ENCODE results near the gene HOXC13.

The HOXC13 gene

DNA sequence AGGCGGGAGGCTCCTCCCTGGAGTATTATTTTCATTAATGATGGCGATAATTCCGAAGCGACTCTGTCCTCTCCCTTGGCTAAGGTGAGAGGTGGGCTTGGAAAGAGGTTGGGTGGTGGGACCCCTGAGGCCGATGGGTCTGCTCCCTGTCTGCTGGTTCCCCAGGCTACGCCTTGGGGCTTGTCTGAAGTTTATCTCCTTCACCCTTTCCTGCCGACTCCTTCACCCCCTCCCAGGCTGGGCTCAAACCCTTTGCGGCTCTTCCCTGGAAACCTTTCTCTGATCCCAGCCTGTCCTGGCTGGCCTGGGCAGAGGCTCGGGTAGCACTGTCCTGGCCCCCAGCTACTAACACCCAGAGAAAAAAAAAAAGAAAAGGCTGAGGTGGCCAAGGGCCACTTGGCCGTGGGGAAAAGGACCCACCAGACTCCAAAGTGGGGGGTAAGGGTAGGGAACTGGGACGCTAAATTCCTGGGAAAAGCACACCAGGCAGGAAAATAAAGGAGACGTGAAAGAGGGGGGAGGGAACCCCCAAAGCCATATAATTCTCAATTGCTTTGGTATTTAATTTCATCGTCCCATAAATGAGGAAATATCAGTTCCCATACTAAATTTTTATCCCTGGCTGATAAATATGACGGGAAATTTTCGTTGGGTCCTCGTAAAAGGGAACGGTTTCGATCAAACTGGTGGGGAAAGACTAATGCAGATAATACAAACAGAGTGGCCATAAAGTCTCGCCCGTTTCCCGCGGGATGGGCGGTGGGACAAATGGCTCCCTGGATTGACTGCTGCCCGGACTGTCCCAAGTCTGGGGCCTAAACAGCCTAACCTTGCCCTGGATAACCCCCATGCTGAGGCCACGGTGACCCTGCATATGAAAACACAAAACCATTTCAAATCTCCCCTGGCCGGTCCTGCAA is 44.3 kb downstream of the HOXC13 start:
- no peak for DNase-seq

DNA sequence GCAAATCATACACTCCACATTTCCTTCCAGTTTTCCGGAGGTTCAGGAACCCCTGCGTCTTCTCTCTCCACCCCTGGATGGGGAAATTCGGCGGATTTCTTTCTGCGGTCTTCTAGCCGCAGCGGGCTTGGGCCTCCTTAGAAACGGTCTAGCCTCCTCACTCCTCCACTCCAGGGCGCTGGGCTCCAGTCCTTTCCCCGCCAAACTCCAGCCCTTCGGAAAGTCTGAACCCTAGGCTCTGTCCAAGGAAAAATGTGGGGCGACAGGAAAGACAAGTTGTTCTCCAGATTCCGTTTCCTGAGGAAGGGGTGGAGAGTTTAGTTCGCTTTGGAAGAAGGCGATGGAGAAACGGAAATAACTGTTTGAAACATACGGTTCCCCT is 44.9 kb downstream of the HOXC13 start:
- DNase-seq: no peak

DNA sequence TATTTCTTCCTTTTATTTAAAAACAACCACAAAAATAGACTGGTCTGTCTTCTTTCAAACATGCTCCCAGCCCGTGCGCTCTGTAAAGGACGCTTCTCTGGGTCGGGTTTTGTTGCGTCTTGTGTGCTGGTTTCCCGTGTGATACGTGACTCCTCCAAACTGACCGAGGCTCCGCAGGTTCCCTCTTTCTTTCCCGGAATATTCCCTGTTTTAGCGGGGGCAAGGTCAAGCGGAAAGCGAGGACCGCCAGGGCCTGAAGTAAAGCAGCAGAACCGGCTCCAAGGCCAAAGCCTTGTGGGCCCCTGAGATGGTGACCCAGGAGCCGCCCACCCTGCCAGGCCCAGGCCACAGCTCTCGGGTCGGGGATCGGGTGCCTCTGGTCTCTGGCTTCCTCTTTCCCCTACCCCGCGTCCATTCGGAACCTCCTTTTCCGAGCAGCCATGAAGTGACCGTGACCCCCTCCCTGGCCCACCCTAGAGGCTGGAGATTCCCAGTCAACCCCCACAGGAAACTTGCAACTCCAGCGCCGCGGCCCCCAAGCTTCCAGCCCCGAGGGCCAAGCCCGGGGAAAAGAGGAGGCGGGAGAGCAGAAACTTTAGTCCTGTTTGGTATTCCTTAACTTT is 45.4 kb downstream of the HOXC13 start:
- DNase-seq: no peak

DNA sequence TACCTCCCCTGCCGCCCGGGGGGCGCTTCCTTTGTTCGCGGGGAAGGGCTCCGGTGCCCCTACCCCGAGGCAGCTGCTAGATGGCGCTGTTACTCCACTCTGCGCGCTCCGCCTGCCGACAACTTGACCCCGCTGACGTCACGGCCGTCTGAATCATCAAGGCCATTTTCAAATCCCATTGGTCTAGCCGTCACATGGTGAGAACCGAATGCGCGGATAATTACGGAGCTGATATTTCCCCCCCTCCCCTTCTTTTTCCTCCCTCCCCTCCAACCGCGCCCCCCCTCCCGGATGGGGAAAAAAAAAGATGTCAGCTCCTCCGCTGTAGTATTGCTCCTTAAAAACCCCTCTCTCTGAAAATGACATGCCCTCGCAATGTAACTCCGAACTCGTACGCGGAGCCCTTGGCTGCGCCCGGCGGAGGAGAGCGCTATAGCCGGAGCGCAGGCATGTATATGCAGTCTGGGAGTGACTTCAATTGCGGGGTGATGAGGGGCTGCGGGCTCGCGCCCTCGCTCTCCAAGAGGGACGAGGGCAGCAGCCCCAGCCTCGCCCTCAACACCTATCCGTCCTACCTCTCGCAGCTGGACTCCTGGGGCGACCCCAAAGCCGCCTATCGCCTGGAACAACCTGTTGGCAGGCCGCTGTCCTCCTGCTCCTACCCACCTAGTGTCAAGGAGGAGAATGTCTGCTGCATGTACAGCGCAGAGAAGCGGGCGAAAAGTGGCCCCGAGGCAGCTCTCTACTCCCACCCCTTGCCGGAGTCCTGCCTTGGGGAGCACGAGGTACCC is 46.5 kb downstream of the HOXC13 start, which contains the start of gene HOXC10:
TSS of gene HOXC10 (plus strand) at position 246 of the 791 bp plus-strand sequence. CDS start at position 360, 114 bp downstream.
- peak; percentile 87 for DNase-seq

DNA sequence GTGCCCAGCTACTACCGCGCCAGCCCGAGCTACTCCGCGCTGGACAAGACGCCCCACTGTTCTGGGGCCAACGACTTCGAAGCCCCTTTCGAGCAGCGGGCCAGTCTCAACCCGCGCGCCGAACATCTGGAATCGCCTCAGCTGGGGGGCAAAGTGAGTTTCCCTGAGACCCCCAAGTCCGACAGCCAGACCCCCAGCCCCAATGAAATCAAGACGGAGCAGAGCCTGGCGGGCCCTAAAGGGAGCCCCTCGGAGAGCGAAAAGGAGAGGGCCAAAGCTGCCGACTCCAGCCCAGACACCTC is 47.0 kb downstream of the HOXC13 start:
- no peak for DNase-seq

DNA sequence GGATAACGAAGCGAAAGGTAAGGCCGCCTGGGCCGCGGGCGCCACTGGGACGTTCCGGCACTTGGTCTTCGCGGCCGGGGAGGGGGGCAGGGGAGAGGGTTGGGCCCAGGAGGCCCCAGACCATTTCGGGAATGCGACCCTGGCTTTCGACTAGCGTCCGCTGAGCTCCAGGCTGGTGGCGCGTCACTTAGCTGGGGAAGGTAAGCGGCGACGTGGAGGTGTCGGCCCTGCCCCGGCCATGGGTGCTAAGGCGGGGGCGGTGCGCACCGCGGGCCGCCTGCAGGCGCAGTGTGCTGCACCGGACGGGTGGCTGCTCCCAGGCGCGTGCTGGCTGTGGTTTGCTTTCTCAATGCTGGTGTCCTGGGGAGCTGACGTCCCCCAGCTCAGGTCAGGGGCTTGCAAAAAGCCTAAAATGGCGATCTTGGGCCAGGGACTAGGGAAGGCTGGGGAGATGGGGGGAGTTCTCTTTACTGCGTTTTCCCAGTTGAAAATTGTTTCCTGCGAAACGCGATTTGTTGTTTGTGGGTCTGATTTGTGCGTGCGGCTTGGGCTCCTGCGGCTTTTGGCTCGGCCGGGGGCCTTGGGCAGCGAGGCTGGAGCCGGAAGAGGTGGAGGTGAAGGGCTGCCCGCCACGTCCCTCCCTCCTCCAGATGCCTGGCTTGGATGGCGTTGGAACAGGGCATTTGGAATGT is 47.5 kb downstream of the HOXC13 start:
- peak; percentile 25 for DNase-seq

DNA sequence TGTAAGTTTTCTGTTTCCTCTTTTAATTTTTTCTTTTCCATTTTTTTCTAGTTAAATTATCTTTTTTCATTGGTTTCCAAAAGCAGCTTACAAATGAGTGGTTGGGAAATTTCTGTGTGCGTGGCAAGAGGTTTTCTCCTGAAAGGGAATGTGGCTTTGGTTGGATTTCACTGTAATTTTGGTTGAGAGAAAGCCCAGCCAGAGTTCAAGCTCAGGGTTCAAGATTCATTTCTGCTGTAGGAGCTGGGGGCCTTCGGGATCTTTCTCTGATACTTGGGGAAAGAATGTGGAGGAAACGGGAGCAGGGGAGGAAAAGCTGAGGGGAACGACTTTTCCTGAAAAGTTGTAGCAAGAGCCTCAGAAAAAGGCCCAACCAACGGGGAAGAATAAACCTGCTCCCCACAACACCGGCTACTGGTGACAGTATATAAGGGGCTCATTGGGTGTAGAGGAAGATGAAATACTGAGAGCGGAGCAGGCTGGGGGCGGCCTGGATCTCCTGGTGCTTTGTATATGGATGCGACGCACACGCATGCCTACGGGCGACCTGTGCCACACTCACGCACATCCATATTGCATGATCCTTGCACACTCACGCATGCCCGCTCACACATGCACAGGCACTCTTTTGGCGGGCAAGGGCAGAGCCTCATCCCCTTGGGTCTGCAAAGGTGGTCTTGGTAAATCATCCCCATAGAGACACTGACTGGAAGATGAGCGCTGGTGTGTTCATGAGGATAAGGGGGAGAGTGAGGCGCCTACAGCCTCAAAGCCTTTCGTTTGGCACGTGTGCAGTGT is 48.3 kb downstream of the HOXC13 start:
- no peak for DNase-seq

DNA sequence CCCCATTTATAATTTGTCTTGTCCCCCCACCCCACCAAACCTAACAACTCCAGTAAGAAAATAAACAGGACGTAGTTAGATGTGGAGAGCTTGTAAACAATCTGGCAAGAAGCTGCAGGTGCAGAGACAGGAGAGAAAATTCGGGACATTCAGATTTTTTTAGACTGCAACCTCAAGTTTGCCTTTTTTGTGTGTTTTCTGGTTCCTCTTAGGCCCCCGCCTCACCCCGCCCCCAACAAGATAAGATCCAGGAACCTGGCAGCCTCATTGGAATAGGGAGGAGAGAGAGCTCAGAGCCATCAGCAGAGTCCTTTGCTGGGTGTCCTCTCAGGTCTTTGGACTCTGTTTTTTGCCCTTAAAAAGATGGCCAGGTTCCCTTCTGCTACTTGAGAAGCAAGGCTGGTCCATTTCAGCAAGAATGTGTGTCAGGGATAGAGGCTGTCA is 49.2 kb downstream of the HOXC13 start:
- DNase-seq: no peak

DNA sequence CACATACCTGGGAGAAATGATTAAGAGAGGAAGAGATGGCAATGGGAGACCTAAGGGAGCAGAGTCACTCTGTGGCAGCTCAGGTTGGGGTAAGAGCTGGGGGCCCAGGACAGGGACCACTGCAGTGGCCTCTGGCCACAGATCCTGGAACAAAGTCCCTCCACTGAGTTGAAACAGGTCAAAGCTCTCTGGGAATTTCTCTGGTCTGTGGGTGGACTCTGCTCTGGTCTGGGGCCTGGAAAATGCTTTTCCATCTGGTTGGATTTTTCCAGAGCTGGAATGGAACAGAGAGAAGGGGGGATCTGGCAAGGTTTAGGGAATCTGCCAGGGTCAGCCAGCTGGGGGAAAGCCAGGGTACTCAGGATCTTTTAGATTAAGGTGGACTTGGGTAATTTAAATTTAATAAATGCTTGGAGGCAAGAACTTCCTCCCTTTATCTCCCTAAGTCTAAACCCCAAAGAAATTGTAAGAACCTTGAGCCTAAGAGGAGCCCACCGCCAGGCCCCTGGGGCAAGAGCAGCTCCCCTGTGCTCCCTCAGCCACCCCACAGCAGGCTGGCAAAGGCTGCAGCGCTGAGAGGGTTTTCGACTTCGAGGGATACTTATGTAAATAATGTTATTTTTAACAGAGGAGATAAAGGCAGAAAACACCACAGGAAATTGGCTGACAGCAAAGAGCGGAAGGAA is 50.1 kb downstream of the HOXC13 start:
- no peak for DNase-seq

DNA sequence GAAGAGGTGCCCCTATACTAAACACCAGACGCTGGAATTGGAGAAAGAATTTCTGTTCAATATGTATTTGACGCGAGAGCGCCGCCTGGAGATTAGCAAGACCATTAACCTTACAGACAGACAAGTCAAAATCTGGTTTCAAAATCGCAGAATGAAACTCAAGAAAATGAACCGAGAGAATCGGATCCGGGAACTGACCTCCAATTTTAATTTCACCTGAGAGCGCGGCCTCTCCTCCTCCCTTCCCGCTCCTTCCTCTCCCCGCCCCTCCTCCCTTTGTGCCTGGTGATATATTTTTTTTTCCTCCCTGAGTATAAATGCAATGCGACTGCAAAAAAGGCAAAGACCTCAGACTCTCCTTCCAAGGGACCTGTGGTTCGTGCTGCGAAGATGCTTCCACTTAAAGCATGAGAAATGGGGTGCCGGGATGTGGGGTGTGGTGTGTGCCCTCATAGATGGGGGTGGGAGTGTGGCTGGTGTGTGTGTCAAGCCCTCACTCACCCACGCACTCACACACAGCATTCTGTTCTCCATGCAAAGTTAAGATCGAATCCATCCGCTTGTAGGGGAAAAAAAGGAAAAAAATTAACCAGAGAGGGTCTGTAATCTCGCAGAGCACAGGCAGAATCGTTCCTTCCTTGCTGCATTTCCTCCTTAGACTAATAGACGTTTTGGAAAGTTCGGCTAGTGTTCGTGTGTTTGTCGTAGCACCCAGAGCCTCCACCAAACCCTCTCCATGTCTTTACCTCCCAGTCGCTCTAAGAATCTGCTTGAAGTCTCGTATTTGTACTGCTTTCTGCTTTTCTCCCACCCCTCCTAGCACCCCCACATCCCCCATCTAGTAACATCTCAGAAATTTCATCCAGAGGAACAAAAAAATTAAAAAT is 50.8 kb downstream of the HOXC13 start:
- DNase-seq: peak; percentile 58

DNA sequence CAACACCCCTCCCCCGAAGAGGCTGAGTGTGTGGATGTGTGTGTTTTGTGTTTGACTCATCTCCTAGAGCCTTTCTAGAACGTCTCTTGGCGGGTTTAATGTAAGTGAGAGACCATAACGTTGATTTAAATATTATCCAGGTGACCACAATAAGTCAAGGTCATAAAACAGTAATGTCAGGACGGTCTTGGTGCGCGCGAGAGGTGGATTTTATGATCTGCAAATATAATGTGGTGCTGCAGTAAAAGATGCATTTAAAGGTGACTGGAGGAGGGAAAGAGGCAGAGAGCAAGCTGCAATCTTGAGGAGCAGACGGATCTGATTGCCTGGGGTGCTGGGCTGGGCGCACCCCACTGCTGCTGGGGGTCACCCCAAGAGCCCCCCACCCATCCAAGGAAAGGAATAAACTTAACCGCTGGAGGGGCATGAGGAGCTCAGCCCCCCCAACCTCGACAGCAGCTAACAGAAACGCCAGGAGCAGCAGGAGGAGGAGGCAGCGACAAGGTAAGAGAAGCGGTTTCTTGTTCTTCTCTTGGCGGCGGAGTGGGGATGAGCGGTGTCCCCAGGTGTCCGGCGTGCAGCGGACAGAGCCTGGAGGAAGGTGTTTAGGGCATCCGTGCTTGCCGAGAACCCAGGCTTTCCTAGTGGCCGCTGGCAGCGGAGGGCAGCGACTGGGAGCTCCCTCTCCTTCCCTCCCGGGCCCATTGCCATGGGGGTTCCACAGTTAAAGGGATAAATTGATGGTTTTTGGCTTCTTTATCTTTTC is 51.9 kb downstream of the HOXC13 start:
- DNase-seq: no peak

DNA sequence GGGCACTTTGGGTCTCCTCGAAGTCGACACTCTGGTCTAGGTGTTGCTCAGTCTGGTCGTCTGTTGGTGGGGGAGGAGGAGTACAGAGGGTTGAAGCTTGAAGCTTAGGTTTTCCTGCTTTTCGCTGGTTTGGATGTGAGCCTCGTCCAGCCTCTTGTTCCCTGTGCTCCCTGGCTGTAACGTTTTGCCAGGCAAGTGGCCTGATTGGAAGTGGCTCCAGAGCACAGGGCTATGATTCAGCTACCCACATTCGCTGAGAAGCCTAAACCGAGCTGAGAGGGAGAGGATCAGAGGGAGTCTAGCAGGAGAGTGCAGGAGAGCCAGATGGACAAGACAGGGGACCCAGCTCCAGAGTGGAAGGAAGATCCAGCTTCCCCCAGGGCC is 52.4 kb downstream of the HOXC13 start:
- DNase-seq: no peak

DNA sequence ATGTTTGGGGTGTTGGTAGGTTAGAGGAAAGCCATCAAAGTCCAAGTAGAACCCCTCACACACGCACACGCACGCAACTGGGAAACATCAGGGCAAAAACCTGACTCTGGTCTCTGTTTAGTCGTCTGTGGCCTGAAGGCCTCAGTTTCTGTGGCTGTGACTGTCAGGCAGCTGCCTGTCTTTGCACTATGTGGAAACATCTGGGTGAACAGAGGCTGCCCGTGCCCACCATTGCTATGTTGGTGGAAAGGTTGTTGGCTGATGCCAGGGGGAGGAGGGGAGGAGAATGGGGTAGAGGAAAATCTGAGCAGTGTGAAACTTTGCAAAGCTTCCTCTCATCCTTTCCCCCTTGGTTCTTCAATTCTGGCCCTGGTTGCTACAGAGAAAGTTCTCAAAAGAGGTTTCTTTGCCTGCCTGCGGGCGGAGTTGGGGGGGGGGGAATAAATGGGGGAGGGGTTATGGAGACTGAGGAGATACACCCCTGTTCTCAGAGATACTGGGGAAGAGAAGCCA is 53.8 kb downstream of the HOXC13 start:
- no peak for DNase-seq

DNA sequence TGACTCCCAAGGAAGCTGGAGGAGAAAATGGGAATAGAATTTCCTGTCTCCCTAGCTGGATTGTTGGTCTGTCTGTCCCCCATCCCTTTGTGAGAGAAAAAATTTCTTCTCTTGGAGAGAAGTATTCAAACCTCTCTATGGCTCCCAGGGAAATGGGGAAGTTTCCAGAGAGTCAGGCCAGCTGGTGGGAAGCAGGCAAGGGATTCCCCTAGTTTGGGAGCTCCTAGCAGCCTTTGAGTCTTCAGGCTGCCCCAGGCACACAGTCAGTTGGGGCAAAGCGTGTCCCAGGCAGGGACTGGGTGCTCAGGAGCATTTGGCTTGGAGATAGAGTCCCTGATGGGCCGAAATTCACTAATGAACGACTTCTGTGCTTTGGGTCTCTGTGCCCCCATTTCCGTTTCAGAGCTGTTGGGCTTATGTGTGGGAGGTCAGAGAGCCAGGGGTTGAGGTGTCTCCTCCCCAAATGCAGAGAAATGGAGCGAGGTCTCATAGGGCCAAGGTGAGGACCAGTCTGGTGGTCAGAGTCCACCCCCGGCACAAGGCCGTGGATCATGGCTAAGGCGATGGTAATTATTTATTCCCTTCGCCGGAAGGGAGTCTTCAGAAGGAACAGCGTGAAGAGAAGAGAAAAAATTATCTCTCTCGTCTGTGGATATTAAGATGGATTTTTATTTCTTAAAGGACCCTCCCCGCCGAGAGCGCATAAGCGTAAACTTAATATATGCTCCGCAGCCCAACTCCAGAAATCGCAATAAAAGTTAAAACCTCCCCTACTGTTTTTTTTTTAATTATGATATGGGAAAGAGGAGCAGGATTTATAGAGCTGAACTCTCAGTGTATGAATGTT is 54.8 kb downstream of the HOXC13 start:
- no peak for DNase-seq

DNA sequence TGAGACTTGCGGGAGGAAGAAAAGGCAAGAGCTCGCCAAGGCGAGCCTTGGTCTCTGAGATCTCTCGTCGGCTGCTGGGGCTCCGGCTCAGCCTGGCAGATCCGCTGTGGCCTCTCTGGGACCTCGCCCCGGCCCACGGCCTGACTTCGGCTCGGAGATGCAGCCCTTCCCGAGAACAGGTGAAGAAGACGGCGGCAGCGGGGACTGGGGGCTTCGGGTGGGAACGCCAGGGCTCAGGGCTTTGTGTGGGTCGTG is 55.3 kb downstream of the HOXC13 start:
- no peak for DNase-seq

DNA sequence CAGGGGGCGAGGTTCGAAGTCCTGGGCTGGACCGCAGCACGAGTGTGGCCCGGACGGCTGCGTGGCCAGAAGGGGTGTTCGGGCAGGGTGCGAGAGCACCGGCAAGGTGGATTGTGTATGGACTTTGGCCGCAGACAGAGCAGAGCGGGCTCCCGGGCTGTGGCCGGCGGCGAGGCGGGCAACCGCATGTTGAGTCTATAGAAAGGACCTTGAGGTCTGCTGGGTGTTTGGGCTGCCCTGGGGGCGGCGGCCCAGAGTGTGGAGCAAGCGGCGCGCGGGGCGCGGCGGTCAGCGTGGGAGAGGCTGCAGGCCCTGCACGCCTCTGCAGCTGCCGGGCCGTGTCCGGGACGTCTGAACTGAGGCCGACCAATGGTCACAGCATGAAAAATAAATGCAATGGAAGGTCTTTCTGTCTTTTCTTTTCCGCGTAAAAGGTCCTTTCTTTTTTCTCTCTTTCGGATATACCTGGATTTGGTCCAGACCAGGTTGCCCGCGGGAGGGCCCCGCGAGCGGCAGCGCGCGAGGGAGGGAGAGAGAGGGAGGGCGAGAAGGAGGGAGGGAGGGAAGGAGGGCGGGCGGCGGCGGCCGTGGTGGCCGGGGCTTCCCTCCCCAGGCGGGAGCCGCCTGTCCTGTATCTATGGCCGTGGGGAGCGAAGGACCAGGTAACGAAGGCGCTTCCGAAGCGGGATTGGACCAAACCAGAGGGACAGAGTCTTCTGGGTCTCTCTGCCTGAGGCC is 55.8 kb downstream of the HOXC13 start:
- no peak for DNase-seq

DNA sequence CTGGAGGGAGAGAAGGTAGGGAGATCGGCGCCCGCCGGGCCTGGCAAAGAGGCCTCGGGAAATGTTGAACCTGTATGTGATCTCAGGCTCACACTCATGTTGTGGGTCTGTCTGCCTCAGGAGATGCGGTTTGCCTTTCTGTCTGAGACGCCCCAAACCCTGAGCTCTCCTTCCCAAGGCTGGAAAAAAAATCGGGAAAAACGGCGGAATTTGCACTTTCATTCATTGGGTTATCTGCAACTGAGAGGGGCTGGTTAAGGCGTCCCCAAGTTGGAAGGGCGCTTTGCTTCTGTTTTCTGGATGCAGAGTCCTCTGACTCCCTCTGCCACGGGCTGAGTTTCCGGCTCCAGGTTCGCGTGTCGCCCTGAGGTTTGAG is 56.4 kb downstream of the HOXC13 start:
- DNase-seq: no peak
